MM.1S (cell line): ENCODE data around the gene CNTNAP2.

Source experiments
- DNase-seq: peaks from one replicate; pipeline ENCODE4 v3.0.0-alpha.2; 2015
- H2AFZ ChIP-seq: fragments of 300-600 bp; sonication (generic); 2 replicates; pipeline ENCODE4 v1.6.0; 2016; ENCODE audit warnings: antibody characterized with exemption, low read length
- H3F3A ChIP-seq: fragments of 300-600 bp; sonication (generic); 2 replicates; pipeline ENCODE4 v1.6.1; 2016; ENCODE audit warnings: mild to moderate bottlenecking, antibody characterized with exemption, low read length, moderate library complexity, mixed read lengths; ENCODE audit not compliant: insufficient read depth
- H3K27ac ChIP-seq: fragments of 300-600 bp; sonication (generic); 2 replicates; pipeline ENCODE4 v1.5.1; 2016; ENCODE audit warnings: mild to moderate bottlenecking, low read length
- H3K27me3 ChIP-seq: fragments of 300-600 bp; sonication (generic); replicated peaks from 2 replicates; pipeline ENCODE4 v1.6.0; 2016; ENCODE audit warnings: low read length; ENCODE audit not compliant: insufficient read depth
- H3K36me3 ChIP-seq: fragments of 300-600 bp; sonication (generic); replicated peaks from 2 replicates; pipeline ENCODE4 v1.6.1; 2016; ENCODE audit warnings: mild to moderate bottlenecking, low read length, mixed read lengths; ENCODE audit not compliant: insufficient read depth
- H3K4me1 ChIP-seq: fragments of 300-600 bp; sonication (generic); 2 replicates; pipeline ENCODE4 v1.6.1; 2016; ENCODE audit warnings: low read length, mixed read lengths
- H3K4me2 ChIP-seq: fragments of 300-600 bp; sonication (generic); 2 replicates; pipeline ENCODE4 v1.6.0; 2016; ENCODE audit warnings: low read depth, low read length
- H3K4me3 ChIP-seq: fragments of 300-600 bp; sonication (generic); 2 replicates; pipeline ENCODE4 v1.5.1; 2016; ENCODE audit warnings: low read length, mixed read lengths
- H3K79me2 ChIP-seq: fragments of 300-600 bp; sonication (generic); 2 replicates; pipeline ENCODE4 v1.6.1; 2016; ENCODE audit warnings: mixed run types, low read length, mixed read lengths
- H3K9ac ChIP-seq: fragments of 300-600 bp; sonication (generic); 2 replicates; pipeline ENCODE4 v1.6.1; 2016; ENCODE audit warnings: low read length, mixed read lengths
- H3K9me2 ChIP-seq: fragments of 300-600 bp; sonication (generic); replicated peaks from 2 replicates; pipeline ENCODE4 v1.6.1; 2016; ENCODE audit warnings: mild to moderate bottlenecking, low read length, mixed read lengths; ENCODE audit not compliant: insufficient read depth
- H3K9me3 ChIP-seq: fragments of 300-600 bp; sonication (generic); replicated peaks from 2 replicates; pipeline ENCODE4 v1.6.1; 2016; ENCODE audit warnings: mild to moderate bottlenecking, low read length, mixed read lengths; ENCODE audit not compliant: insufficient read depth
- H4K20me1 ChIP-seq: fragments of 300-600 bp; sonication (generic); 2 replicates; pipeline ENCODE4 v1.6.1; 2016; ENCODE audit warnings: mild to moderate bottlenecking, low read length, moderate library complexity, mixed read lengths; ENCODE audit not compliant: insufficient read depth
- CTCF ChIP-seq: fragments of 300-600 bp; sonication (generic); IDR thresholded peaks from 2 replicates; pipeline ENCODE4 v1.5.1; 2016; ENCODE audit warnings: antibody characterized with exemption, low read length, mixed read lengths
- EZH2 ChIP-seq: fragments of 300-600 bp; sonication (generic); optimal IDR thresholded peaks from 2 replicates; pipeline ENCODE3; 2017; ENCODE audit warnings: low read depth, mild to moderate bottlenecking, antibody characterized with exemption, low read length, mixed read lengths
- EZH2phosphoT487 ChIP-seq: fragments of 300-600 bp; sonication (generic); IDR thresholded peaks from 2 replicates; pipeline ENCODE4 v1.6.1; 2018; ENCODE audit warnings: antibody characterized with exemption, low read length

The CNTNAP2 gene

GRCh38 chr7:148442141-148442655 lies 2325.6 kb downstream of the CNTNAP2 start:
- H3F3A ChIP-seq = no peaks in the 10 kb centered on the region
- no peaks in the 10 kb centered on the region for H3K9me3 ChIP-seq
- H4K20me1 ChIP-seq = no peaks in the 10 kb centered on the region
- no peak overlapping the region for H3K4me2 ChIP-seq
- no peak overlapping the region for H3K27ac ChIP-seq
- TF ChIP-seq EZH2phosphoT487 = no peak
- no peak for TF ChIP-seq EZH2
- no peak for TF ChIP-seq CTCF
- H3K36me3 ChIP-seq = no peaks in the 10 kb centered on the region
- H3K79me2 ChIP-seq = no peaks in the 10 kb centered on the region
- DNase-seq = no peak
- no peaks in the 10 kb centered on the region for H3K9me2 ChIP-seq
- H3K4me3 ChIP-seq = no peak overlapping the region
- H2AFZ ChIP-seq = no peak overlapping the region
- H3K9ac ChIP-seq = no peak overlapping the region
- no peaks in the 10 kb centered on the region for H3K4me1 ChIP-seq
- no peaks in the 10 kb centered on the region for H3K27me3 ChIP-seq

GRCh38 chr7:148442933-148443332 lies 2326.3 kb downstream of the CNTNAP2 start:
- H3K4me2 ChIP-seq = no peak overlapping the region
- no peaks in the 10 kb centered on the region for H3K79me2 ChIP-seq
- H3K27me3 ChIP-seq = no peaks in the 10 kb centered on the region
- DNase-seq = no peak
- no peaks in the 10 kb centered on the region for H3K4me1 ChIP-seq
- no peaks in the 10 kb centered on the region for H4K20me1 ChIP-seq
- no peaks in the 10 kb centered on the region for H3K36me3 ChIP-seq
- no peak overlapping the region for H2AFZ ChIP-seq
- no peak overlapping the region for H3K4me3 ChIP-seq
- TF ChIP-seq CTCF (no peak), EZH2phosphoT487 (no peak), EZH2 (no peak)
- H3K9me3 ChIP-seq = no peaks in the 10 kb centered on the region
- H3K27ac ChIP-seq = no peak overlapping the region
- H3K9ac ChIP-seq = no peak overlapping the region
- no peaks in the 10 kb centered on the region for H3K9me2 ChIP-seq
- no peaks in the 10 kb centered on the region for H3F3A ChIP-seq

- H3K9ac ChIP-seq = no peak overlapping the region
- H3K4me1 ChIP-seq = no peaks in the 10 kb centered on the region
- no peak overlapping the region for H3K4me3 ChIP-seq
- no peaks in the 10 kb centered on the region for H3K79me2 ChIP-seq
- no peak overlapping the region for H2AFZ ChIP-seq
- no peaks in the 10 kb centered on the region for H3K9me2 ChIP-seq
- no peak for TF ChIP-seq EZH2phosphoT487
- no peak for TF ChIP-seq CTCF
- H3K36me3 ChIP-seq = no peaks in the 10 kb centered on the region
- no peak for DNase-seq
- no peak overlapping the region for H3K27ac ChIP-seq
- H3K27me3 ChIP-seq = no peaks in the 10 kb centered on the region
- no peaks in the 10 kb centered on the region for H4K20me1 ChIP-seq
- H3K4me2 ChIP-seq = no peak overlapping the region
- no peaks in the 10 kb centered on the region for H3K9me3 ChIP-seq
- H3F3A ChIP-seq = no peaks in the 10 kb centered on the region
These were observed 2328.9 kb downstream of the CNTNAP2 start for GRCh38 chr7:148445260-148446044.
